ENCODE data around the gene DNAJB6.

The DNAJB6 gene

GRCh38 chr7:157397731-157398691 lies 61.2 kb downstream of the DNAJB6 start:
- peak; percentile 12 for DNase-seq

DNA sequence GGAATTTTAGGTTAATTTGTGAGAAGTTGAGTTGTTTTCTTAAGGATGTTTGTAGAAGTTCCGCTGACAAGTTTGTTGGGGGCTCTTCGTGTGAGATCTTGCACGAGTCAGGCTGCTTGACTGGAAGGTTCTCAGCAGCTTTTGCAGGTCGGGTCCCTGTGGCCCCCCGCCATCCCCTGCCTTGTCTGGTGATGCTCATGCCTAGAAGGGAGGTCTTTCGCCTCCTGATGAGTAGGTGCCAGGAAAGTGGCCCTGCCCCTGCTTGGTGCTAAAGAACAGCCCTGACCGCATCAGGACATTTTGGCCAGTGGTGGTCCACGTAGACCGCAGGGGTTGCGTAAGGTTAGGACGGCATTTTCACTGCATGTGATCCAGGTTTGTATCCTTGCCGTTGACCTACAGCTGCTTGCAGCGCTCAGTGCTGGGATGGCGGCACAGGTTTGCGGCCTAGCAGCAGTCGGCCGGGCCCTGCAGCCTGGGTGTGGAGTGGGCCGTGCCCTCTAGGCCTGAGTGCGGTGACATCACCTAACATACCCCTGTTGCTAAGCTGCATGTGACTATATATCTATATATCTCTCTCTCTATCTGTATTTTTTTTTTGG lies 62.4 kb downstream of the DNAJB6 start:
- no peak for DNase-seq

DNA sequence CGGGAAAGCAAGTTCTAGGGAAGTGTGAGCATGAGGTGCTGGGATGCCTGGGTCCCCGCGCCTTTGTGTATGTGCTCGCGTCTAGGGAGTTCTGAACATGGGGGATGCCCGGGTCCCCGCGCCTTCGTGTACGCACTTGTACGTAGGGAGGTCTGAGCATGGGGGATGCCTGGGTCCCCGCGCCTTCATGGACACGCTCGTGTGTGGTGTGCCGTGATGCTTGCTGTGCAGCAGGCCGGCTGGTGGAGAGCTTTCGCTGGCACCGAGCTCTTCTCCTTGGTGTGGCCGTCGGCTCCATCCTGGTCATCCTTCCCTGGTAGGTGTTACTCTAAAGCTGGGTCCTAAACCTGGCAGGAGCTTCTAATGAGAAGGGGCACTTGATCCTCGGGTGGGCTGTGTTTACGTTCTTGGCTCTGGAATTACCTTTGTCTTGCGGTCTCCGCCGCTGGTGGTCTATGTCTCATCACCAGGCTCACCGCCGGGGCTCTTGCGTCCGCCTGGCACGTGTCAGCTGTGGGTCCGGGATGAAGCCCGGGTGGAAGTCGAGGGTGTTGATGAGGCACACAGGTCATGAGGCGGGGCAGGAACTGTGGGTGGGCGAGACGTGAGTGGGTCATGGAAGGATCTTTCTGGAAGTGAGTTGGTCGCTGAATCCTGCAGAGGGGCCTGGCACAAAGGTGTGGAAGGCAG lies 63.5 kb downstream of the DNAJB6 start:
- no peak for DNase-seq

GRCh38 chr7:157401567-157402387 lies 65.0 kb downstream of the DNAJB6 start:
- no peak for DNase-seq

GRCh38 chr7:157402388-157402703 lies 65.5 kb downstream of the DNAJB6 start:
- DNase-seq: no peak

DNA sequence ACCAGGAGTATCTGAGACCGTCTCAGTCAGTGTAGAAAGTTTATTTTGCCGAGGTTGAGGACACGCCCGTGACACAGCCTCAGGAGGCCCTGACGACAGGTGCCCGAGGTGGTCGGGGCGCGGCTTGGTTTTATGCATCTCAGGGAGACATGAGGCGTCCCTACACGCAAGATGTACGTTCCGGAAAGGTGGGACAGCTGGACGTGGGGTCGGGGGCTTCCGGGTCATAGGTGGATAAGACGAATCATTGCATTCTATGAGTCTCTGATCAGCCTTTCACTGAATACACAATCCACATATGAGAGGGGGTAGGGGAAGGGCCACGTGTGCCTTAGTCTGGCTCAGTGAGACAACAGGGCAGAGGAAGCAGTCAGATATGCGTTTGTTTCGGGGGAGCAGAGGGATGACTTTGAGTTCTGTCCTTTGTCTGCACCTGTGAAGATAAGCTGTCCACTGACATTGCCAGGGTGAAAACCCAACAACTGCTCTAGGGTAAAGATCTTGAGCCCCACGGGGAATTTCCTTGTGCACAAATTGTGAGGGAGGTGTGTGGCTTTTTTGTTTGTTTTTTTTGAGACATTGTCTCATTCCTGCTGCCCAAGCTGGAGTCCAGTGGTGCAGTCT lies 66.2 kb downstream of the DNAJB6 start:
- no peak for DNase-seq

- DNase-seq: no peak
Observed at GRCh38 chr7:157403646-157404401, 67.0 kb downstream of the DNAJB6 start.

DNA sequence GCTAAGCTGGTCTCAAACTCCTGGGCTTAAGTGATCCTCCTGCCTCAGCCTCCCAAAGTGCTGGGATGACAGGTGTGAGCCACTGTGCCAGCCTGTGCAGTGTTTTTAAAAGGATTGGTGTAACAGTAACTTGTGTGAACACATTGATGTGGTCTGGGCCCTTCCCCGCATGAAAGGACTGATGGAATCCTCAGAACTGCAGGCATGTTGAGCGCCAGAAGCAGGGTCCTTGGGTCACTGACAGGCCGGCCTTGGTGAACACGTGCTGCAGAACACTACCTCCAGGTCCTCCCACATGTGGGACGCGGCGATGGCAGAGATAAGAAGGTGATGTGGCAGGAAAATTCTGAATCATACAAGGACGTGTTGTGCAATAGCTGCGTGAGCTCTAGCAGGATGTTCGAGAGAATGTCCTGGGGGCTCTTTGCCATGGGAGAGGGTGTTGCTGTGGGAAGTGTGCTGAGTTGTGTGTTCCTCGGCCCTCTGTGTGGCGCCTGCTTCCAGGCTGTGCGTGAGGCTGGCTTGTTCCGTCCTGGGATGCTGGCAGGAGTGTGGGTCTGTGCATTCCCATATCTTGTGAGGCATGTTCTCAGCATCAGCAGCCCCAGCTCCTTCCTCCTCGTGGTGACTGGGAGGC lies 68.2 kb downstream of the DNAJB6 start:
- DNase-seq: no peak

- DNase-seq: no peak
Observed at GRCh38 chr7:157405501-157405900, 68.7 kb downstream of the DNAJB6 start.

DNA sequence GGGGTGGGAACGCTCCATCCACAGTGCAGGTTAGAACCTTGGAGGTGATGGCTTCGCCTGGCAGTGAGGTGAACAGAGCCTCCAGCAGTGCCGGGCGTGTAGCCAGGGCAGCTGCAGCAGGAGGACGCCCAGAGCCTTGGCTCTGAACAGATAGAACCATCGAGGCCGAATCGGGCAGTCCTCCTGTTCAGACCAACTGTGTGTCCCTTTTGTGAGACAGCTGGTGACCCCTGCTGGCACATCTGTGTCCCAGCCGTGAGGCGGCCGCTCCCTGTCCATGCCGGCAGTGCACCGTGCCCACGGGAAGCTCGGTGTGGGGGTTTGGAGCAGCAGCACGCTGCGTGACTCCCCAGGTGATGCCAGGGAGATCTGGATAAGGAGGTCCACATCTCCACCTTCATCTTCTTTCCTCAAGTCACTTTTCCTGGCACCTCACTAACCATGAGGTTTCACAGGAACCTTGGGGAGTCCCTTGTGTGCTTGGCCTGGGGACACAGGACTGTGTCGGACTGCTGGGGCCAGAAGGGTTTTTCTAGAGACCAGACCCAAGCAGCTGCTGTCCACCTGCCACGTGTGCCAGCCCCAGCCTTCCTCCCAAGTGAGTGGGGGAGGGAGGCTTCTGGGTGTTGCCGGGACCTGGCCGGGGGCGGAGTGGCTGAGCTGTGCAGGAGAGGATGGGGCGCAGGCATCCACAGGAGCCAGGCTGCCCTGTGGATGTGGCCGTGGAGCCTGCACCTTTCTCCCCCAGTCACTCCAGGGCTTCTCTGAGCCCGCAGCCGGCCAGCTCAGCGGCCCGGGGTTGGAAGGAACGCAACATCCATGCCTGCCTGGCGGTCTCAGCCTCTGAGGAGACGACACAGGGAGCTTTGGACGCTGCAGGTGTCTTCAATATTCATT lies 69.4 kb downstream of the DNAJB6 start:
- DNase-seq: no peak

- no peak for DNase-seq
Observed at GRCh38 chr7:157406971-157407370, 70.2 kb downstream of the DNAJB6 start.

- no peak for DNase-seq
Observed at GRCh38 chr7:157407512-157408257, 70.9 kb downstream of the DNAJB6 start.

- no peak for DNase-seq
Observed at GRCh38 chr7:157408258-157409101, 71.7 kb downstream of the DNAJB6 start.

DNA sequence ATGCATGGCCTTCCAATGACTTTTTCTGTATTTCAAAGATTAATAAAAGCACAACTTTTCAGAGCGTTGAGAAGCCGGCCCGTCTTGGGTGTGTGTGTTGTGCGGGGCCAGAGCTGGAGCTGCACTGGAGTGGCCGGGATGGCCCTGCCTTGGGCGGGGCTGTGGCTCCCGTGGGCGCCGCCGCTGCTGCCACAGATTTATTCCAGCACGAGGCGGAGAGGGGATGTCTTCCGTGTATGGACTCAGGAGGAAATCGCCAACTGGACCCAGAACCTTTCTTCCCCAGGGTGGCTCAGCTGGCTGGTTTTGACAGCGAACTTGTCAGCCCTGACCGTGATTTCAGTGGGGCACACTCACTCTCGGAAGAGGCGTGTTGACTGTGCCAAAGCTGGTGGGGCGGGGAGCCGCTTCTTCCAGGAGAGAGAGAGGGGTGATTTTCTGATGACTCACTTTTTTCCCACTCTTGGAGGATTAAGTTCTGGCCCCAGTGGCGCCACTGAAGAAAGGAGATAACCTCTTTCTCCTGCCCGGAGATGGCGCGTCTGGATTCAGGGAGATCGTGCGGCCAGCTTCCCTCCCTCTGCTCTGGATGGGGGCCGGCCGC lies 72.4 kb downstream of the DNAJB6 start:
- no peak for DNase-seq

- DNase-seq: no peak
Observed at GRCh38 chr7:157409753-157410727, 73.2 kb downstream of the DNAJB6 start.

DNA sequence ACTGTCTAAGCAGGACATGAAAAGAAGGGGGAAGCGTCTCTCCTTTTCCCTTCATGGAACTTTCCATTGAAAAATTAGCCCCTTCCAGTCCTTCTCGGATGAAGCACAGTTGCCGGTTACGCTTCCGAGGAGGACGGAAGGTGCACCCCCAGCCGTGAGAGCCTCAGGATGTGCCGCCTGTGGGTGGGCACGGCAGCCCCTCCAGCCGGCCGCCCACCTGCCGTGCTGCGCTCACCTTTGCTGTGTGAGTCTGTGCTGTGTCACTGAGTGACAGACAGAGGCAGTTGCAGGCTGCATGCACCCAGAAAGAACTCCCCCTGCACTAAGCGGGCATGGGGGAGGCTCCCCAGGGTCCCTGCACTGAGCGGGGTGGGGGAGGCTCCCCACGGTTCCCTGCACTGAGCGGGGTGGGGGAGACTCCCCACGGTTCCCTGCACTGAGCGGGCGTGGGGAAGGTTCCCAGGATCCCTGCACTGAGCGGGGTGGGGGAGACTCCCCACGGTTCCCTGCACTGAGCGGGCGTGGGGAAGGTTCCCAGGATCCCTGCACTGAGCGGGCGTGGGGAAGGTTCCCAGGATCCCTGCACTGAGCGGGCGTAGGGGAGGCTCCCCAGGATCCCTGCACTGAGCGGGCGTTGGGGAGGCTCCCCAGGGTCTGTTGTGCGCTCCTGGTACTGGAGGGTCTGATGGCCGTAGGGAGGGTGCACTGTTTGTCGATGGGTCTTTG lies 74.2 kb downstream of the DNAJB6 start:
- DNase-seq: no peak

Data from COR-L47 (cell line).